SJSA1 (cell line): ENCODE data around the gene RBCK1. TPM values are rescaled to one million over a fixed set of nuclear protein-coding genes. Genes with fewer than 3 reads are reported as not detected.
A peak's percentile ranks its signal among the peaks of the same experiment; 100 is the strongest.
"Not testable (repeated sequence)": the region's sequence is repeated elsewhere in the genome, so short reads cannot be mapped to it uniquely, and the experiment has no call there.

Source experiments
- DNase-seq, 2 experiments: peaks; one replicate each; pipeline ENCODE4 v3.0.0-alpha.2; 2015 to 2020; ENCODE audit warnings: low spot score in 2 of 2, low read depth in 1 of 2
- H3K27ac ChIP-seq: fragments of 250-450 bp; sonication (Bioruptor Pico); 2 replicates; pipeline ENCODE4 v1.5.1; 2020; ENCODE audit warnings: mild to moderate bottlenecking, moderate library complexity
- H3K27me3 ChIP-seq: fragments of 250-450 bp; sonication (Bioruptor Pico); replicated peaks from 2 replicates; pipeline ENCODE4 v1.5.1; 2020; ENCODE audit warnings: mild to moderate bottlenecking, moderate library complexity
- H3K36me3 ChIP-seq: fragments of 250-450 bp; sonication (Bioruptor Pico); 2 replicates; pipeline ENCODE4 v1.5.1; 2020; ENCODE audit warnings: mild to moderate bottlenecking
- H3K4me1 ChIP-seq: fragments of 250-450 bp; sonication (Bioruptor Pico); replicated peaks from 2 replicates; pipeline ENCODE4 v1.6.1; 2021; ENCODE audit warnings: mild to moderate bottlenecking
- H3K4me3 ChIP-seq: fragments of 250-450 bp; sonication (Bioruptor Pico); 2 replicates; pipeline ENCODE4 v1.5.1; 2020; ENCODE audit warnings: mild to moderate bottlenecking
- H3K9me3 ChIP-seq: fragments of 250-450 bp; sonication (Bioruptor Pico); replicated peaks from 2 replicates; pipeline ENCODE4 v1.5.1; 2020; ENCODE audit warnings: mild to moderate bottlenecking
- total RNA-seq: library from RNA; depleted of rRNA; stranded (reverse); fragments of >200 nt; shearing (Covaris generic); gene quantifications from 2 replicates; pipeline ENCODE4 v1.2.3, GENCODE V29; 2014

The RBCK1 gene
- total RNA-seq, 1 experiment from 2014 or later: 78.4 TPM

GRCh38 chr20:382291-383115 is 25.6 kb upstream of the RBCK1 start:
- H3K4me1 ChIP-seq: peaks cover 9% of the 10 kb centered on the region
- no peaks in the 10 kb centered on the region for H3K27me3 ChIP-seq
- H3K27ac ChIP-seq: no peak overlapping the region
- no peaks in the 10 kb centered on the region for H3K9me3 ChIP-seq
- peaks cover under 1% of the 10 kb centered on the region; the same call in 1 of the 2 replicates for H3K36me3 ChIP-seq
- DNase-seq: no peak
- H3K4me3 ChIP-seq: peak overlapping the region; percentile 68

DNA sequence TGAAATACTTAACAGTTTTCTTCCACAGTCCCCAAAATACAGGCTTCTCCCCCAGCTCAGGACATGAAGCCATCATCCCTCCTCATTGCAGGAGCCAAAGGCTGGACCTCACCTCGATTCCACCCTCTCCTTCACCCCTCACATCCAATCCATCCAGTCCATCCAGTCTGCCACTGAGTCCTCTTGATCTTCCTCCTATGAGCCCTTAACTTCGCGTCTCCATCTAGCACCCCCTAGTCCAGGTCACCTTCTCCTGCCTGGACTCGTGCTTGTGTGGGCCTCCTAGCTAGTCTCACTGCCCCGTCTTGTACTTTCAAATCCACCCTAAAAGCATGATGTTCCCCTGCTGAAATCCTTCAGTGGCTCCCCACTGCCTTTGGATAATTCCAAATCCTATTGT is 24.2 kb upstream of the RBCK1 start:
- Histone ChIP-seq H3K9me3 (no peaks in the 10 kb centered on the region), H3K4me3 (no peak overlapping the region), H3K4me1 (peaks cover 9% of the 10 kb centered on the region), H3K27me3 (no peaks in the 10 kb centered on the region), H3K36me3 (peaks cover 14% of the 10 kb centered on the region), H3K27ac (no peak overlapping the region)
- DNase-seq: no peak

DNA sequence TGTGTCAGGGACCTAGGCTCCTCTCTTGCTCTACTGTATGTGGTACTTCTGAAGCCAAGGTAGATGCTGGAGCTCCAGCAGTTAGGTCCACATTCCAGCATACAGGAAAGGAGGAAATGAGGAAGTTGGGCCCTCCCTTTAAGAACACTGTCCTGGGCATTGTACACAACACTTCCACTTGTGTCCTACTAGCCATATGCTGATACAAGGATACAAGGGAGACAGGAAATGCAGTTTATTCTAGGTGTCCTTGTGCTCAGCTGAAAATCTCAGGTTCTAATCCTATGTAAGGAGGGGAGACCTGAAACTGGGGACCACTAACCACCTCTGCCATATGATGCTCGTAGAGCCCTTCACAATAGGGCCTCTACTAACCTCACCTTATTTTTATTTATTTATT is 23.4 kb upstream of the RBCK1 start:
- Histone ChIP-seq H3K27me3 (no peaks in the 10 kb centered on the region), H3K4me1 (peaks cover 9% of the 10 kb centered on the region), H3K4me3 (no peak overlapping the region), H3K9me3 (no peaks in the 10 kb centered on the region), H3K36me3 (peaks cover 22% of the 10 kb centered on the region), H3K27ac (no peak overlapping the region)
- DNase-seq: no peak

GRCh38 chr20:385448-385847 is 22.7 kb upstream of the RBCK1 start:
- Histone ChIP-seq H3K4me1 (peaks cover 5% of the 10 kb centered on the region), H3K9me3 (no peaks in the 10 kb centered on the region), H3K36me3 (peaks cover 25% of the 10 kb centered on the region), H3K4me3 (no peak overlapping the region), H3K27ac (no peak overlapping the region), H3K27me3 (no peaks in the 10 kb centered on the region)
- no peak for DNase-seq

- H3K4me1 ChIP-seq, H3K27ac ChIP-seq, DNase-seq, H3K4me3 ChIP-seq, H3K9me3 ChIP-seq, H3K27me3 ChIP-seq: not testable (repeated sequence)
- peaks cover 35% of the 10 kb centered on the region for H3K36me3 ChIP-seq
Observed at GRCh38 chr20:386634-387033, 21.5 kb upstream of the RBCK1 start.

DNA sequence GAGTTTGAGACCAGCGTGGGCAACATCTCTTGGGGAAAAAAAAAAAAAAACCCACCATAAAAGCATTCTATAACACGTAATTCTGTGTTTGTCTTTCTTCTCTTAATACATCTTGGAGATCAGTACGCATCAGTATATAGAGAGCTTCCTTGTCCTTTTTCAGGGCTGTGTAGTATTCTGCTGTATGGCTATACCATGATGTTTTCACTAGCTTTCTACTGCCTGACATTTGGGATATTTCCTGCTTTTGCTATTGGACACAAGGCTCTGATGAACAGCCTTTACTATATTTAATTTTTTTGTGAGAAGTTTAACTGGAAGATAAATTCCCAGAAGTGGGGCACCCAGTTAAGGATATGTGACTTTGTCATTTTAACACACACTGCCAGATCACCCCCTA is 20.6 kb upstream of the RBCK1 start:
- Histone ChIP-seq H3K27ac (no peak overlapping the region), H3K27me3 (no peaks in the 10 kb centered on the region), H3K4me1 (no peaks in the 10 kb centered on the region), H3K4me3 (no peak overlapping the region), H3K36me3 (peaks cover 41% of the 10 kb centered on the region), H3K9me3 (no peaks in the 10 kb centered on the region)
- DNase-seq: no peak

GRCh38 chr20:388034-388994 is 19.8 kb upstream of the RBCK1 start:
- Histone ChIP-seq H3K27ac (no peak overlapping the region), H3K27me3 (no peaks in the 10 kb centered on the region), H3K4me1 (no peaks in the 10 kb centered on the region), H3K36me3 (peaks cover 46% of the 10 kb centered on the region), H3K9me3 (no peaks in the 10 kb centered on the region), H3K4me3 (no peak overlapping the region)
- DNase-seq: no peak

DNA sequence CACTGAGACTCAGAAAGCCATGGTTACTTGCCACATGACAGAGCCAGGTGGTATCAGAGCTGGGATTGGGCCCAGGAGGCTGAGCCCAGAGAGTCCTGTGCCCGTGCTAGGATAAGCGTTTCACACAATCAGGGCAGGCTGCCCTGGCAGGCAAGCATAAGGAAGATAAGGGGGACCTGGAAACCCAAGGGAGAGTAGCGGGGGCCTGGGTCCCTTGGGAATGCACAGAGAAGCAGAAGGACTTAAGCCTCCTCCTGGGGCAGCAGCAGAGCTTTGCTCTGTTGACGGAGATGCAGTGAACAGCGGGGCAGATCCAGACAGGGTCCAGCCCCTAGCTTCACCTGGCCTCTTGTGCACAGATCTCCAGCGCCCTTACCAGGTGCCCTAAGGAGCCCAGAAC is 18.9 kb upstream of the RBCK1 start:
- Histone ChIP-seq H3K9me3 (no peaks in the 10 kb centered on the region), H3K27ac (no peak overlapping the region), H3K27me3 (no peaks in the 10 kb centered on the region), H3K4me3 (no peak overlapping the region), H3K4me1 (no peaks in the 10 kb centered on the region), H3K36me3 (peaks cover 52% of the 10 kb centered on the region)
- DNase-seq: no peak

DNA sequence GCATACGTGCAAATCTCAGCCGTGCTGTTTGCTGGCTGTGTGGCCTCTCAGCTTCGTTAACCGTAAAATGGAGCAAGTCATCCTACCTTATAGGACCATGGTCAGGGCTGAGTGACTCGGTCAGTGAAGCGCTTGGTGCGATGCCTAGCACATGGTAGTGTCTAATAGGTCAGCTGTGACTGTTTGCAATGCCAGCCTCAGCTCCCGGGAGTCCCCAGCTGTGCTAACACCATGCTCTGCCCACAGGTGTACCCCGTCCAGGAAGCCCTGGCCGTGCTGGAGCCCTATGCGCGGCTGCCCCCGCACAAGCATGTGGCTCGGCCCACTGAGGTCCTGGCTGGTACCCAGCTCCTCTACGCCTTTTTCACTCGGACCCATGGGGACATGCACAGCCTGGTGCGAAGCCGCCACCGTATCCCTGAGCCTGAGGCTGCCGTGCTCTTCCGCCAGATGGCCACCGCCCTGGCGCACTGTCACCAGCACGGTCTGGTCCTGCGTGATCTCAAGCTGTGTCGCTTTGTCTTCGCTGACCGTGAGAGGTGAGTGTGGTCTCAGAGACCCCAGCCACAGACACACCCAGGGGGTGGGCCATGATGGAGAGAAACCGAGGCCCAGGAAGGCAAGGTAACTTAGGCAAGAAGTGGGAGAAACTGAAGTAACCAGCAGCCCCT is 16.9 kb upstream of the RBCK1 start:
- no peaks in the 10 kb centered on the region for H3K4me1 ChIP-seq
- H3K9me3 ChIP-seq: no peaks in the 10 kb centered on the region
- no peaks in the 10 kb centered on the region for H3K27me3 ChIP-seq
- H3K27ac ChIP-seq: no peak overlapping the region
- no peak for DNase-seq
- H3K4me3 ChIP-seq: no peak overlapping the region
- H3K36me3 ChIP-seq: peaks cover 71% of the 10 kb centered on the region

- peaks cover 82% of the 10 kb centered on the region for H3K36me3 ChIP-seq
- not testable (repeated sequence) for H3K27ac ChIP-seq, DNase-seq, H3K4me1 ChIP-seq, H3K9me3 ChIP-seq, H3K4me3 ChIP-seq, H3K27me3 ChIP-seq
Observed at GRCh38 chr20:393296-393695, 14.8 kb upstream of the RBCK1 start.

DNA sequence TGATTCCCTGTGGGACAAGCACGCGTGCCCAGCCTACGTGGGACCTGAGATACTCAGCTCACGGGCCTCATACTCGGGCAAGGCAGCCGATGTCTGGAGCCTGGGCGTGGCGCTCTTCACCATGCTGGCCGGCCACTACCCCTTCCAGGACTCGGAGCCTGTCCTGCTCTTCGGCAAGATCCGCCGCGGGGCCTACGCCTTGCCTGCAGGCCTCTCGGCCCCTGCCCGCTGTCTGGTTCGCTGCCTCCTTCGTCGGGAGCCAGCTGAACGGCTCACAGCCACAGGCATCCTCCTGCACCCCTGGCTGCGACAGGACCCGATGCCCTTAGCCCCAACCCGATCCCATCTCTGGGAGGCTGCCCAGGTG is 11.9 kb upstream of the RBCK1 start:
- no peaks in the 10 kb centered on the region for H3K4me1 ChIP-seq
- no peak for DNase-seq
- no peaks in the 10 kb centered on the region for H3K9me3 ChIP-seq
- H3K4me3 ChIP-seq: no peak overlapping the region
- H3K36me3 ChIP-seq: peaks cover 59% of the 10 kb centered on the region
- no peaks in the 10 kb centered on the region for H3K27me3 ChIP-seq
- no peak overlapping the region for H3K27ac ChIP-seq

DNA sequence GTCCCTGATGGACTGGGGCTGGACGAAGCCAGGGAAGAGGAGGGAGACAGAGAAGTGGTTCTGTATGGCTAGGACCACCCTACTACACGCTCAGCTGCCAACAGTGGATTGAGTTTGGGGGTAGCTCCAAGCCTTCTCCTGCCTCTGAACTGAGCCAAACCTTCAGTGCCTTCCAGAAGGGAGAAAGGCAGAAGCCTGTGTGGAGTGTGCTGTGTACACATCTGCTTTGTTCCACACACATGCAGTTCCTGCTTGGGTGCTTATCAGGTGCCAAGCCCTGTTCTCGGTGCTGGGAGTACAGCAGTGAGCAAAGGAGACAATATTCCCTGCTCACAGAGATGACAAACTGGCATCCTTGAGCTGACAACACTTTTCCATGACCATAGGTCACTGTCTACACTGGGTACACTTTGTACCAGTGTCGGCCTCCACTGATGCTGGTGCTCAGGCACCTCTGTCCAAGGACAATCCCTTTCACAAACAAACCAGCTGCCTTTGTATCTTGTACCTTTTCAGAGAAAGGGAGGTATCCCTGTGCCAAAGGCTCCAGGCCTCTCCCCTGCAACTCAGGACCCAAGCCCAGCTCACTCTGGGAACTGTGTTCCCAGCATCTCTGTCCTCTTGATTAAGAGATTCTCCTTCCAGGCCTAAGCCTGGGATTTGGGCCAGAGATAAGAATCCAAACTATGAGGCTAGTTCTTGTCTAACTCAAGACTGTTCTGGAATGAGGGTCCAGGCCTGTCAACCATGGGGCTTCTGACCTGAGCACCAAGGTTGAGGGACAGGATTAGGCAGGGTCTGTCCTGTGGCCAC is 11.3 kb upstream of the RBCK1 start:
- no peak for DNase-seq
- Histone ChIP-seq H3K4me1 (no peaks in the 10 kb centered on the region; the same call in 1 of the 2 replicates), H3K27ac (no peak overlapping the region), H3K27me3 (no peaks in the 10 kb centered on the region), H3K9me3 (no peaks in the 10 kb centered on the region), H3K4me3 (no peak overlapping the region), H3K36me3 (peaks cover 53% of the 10 kb centered on the region)
